ENCODE results near the gene FOXRED1.

DNA sequence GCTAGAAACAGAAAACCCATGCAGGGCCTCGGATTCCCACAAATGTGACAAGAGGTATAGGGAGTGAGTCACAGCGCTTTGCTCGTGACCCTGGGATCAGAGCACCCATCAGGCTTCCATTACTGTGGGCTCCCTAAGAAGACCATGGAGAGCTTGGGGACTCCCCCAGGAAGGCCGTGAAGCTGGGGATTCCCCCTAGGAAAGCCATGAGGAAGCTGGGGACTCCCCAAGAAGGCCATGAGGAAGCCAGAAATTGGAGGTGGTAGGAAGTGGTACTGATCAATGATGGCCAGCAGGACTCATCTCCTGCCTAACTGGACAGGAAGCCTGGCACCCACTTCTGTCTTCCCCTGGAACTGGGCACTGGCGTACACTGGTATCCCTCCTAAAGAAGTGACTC is 24.8 kb downstream of the FOXRED1 start:
- TF ChIP-seq CTCF (conservative IDR thresholded peaks at IDR 0.05) (no peak), EZH2 (IDR thresholded peaks at IDR 0.05; ENCODE audit: low read depth) (no peak)

Measured in PC-9 (cell line).